ENCODE measurements around the gene GABRB2.

DNA sequence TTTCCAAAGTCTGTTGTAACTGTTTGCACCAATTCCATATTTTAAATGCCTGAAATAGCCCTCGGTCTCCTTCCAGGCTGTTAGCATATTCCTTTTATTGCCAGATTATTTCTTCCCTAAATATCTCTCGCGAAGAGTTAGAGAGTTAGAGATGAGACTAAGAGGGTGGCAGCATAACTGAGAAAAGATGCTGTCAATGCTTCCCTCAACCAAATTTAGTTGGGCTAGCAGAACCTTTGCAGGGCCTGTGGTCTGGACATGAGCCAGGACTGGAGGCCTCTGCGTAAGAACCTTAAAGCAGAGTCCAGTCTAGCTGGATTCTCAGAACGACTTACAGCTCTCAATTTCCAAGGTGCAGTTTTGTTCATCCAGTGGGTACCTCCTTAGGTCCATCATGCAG lies 135.9 kb downstream of the GABRB2 start:
- TF ChIP-seq, protein P1, sequence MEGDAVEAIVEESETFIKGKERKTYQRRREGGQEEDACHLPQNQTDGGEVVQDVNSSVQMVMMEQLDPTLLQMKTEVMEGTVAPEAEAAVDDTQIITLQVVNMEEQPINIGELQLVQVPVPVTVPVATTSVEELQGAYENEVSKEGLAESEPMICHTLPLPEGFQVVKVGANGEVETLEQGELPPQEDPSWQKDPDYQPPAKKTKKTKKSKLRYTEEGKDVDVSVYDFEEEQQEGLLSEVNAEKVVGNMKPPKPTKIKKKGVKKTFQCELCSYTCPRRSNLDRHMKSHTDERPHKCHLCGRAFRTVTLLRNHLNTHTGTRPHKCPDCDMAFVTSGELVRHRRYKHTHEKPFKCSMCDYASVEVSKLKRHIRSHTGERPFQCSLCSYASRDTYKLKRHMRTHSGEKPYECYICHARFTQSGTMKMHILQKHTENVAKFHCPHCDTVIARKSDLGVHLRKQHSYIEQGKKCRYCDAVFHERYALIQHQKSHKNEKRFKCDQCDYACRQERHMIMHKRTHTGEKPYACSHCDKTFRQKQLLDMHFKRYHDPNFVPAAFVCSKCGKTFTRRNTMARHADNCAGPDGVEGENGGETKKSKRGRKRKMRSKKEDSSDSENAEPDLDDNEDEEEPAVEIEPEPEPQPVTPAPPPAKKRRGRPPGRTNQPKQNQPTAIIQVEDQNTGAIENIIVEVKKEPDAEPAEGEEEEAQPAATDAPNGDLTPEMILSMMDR (IDR thresholded peaks at IDR 0.05): no peak
- TF ChIP-seq POLR2A (IDR thresholded peaks at IDR 0.05): no peak
